Stomach (tissue), 9 donors: ENCODE data around the gene DNTT. TPM values are rescaled to one million over a fixed set of nuclear protein-coding genes. Genes with fewer than 3 reads are reported as not detected.
A peak's percentile ranks its signal among the peaks of the same experiment; 100 is the strongest.

Experiments
- DNase-seq, 2 donors: peaks; one replicate each; pipeline versions ENCODE4 v3.0.0 to v3.0.0-alpha.2; 2013 to 2019
- H3K27ac ChIP-seq, 5 donors: fragments of 200-600 bp in 4 of 5; sonication (generic) in 4 of 5; one replicate each; pipeline ENCODE4 v1.5.1; 2013 to 2019; ENCODE audit warnings: mild to moderate bottlenecking in 1 of 5, moderate library complexity in 1 of 5
- H3K27me3 ChIP-seq, 3 donors: fragments of 200-600 bp; sonication (generic); one replicate each; pipeline ENCODE4 v1.5.1; 2017 to 2019; ENCODE audit warnings: mixed run types in 1 of 3
- H3K36me3 ChIP-seq, 4 donors: fragments of 200-600 bp; sonication (generic); 1 replicate in 3 of 4; 2 replicates in 1 of 4; pipeline ENCODE4 v1.5.1; 2016 to 2019
- H3K4me1 ChIP-seq, 4 donors: fragments of 200-600 bp; sonication (generic); one replicate each; pipeline ENCODE4 v1.5.1; 2016 to 2019
- H3K4me3 ChIP-seq, 4 donors: fragments of 200-600 bp; sonication (generic) in 3 of 4; one replicate each; pipeline ENCODE4 v1.5.1; 2016 to 2019; ENCODE audit warnings: mild to moderate bottlenecking in 1 of 4
- H3K9me3 ChIP-seq, 4 donors: fragments of 200-600 bp; sonication (generic); one replicate each; pipeline ENCODE4 v1.5.1; 2016 to 2019
- CTCF ChIP-seq, 7 experiments: fragments of 450-650 bp in 4 of 7; fragments of 200-600 bp in 3 of 7; sonication (generic) in 3 of 7; IDR thresholded peaks; one replicate each; pipeline ENCODE4 v1.5.1; 2016 to 2019; ENCODE audit warnings: antibody characterized with exemption in 7 of 7, control low read depth in 2 of 7, mild to moderate bottlenecking in 1 of 7
- EP300 ChIP-seq: sonication (generic); formaldehyde crosslinking; IDR thresholded peaks from one replicate; pipeline ENCODE4 v1.6.1; 2017; ENCODE audit warnings: antibody characterized with exemption
- POLR2A ChIP-seq, 4 donors: fragments of 450-650 bp; IDR thresholded peaks; one replicate each; pipeline ENCODE4 v1.6.1; 2016; ENCODE audit warnings: antibody characterized with exemption in 4 of 4, control low read depth in 2 of 4, mild to moderate bottlenecking in 1 of 4, moderate library complexity in 1 of 4
- POLR2AphosphoS5 ChIP-seq, 3 donors: sonication (generic); formaldehyde crosslinking; IDR thresholded peaks; one replicate each; pipeline ENCODE4 v1.6.1; 2016; ENCODE audit warnings: antibody characterized with exemption in 3 of 3
- WGBS, 5 donors: extraction: QIAGEN DNeasy Blood & Tissue Kit in 3 of 5; methylation state at CpG; one replicate each; pipeline versions ENCODE4 v1.1.5 to v1.1.7; 2013 to 2018; 5-methylcytosine and 5-hydroxymethylcytosine counted together
- intact Hi-C: fragments of 100-400 bp; cut with DNase I; formaldehyde crosslinking; loops from one replicate; pipeline ENCODE4 v1.15.1; 2023; ENCODE audit warnings: low total_unique reads
- polyA plus RNA-seq, 3 donors: library from polyadenylated mRNA; stranded (reverse); fragments of 200-250 nt; gene quantifications; one replicate each; pipeline ENCODE4 v1.2.3, GENCODE V29; 2013
- total RNA-seq, 5 donors: library from RNA; depleted of rRNA; stranded (reverse); fragments of >200 nt; gene quantifications; one replicate each; pipeline versions ENCODE4 v1.1.0 to v1.2.3, GENCODE V29; 2014 to 2016
- donor health status: healthy with polysubstance abuse.
- donor health status: Bipolar disorder and iron deficiency.
- donor health status: healthy.

Gene DNTT
- total and polyA plus RNA-seq, 8 donors = not detected

DNA sequence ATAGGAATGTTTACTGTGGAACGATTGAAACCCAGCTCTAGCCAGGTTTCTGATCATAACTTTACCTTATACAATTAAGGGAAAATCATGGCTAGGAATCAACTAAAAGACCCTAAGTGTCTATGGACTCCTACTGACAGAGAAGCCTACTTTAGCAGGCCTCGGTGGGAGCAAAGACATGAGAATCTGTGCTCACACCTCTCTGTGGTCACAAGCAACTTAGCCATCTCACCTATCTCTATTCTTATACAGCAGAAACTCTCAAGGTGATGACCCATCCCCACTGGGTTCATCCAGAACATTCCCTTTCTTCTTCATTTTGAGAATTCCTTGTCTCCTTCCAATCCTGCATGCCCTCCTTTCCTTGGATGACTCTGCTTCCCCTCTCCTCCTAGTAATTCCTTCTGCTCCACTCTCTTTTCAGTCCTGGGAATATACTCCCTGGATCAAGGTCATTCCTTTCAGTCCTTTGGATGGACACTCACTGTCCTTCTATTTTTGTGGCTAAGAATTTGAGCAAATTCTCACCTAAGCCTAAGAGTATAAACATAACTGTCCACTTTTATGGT is 35.8 kb upstream of the DNTT start:
- Histone ChIP-seq H3K27ac (peak overlapping the region in 1 of 5 donors; percentile 89), H3K9me3 (no peaks in the 10 kb centered on the region), H3K27me3 (no peaks in the 10 kb centered on the region), H3K4me1 (peaks cover 21 to 66% (median 34%) of the 10 kb centered on the region in 4 donors), H3K4me3 (peak overlapping the region in 1 of 4 donors; percentile 48), H3K36me3 (no peaks in the 10 kb centered on the region)
- DNase-seq = no peak
- intact Hi-C loops = no loop called here
- WGBS, 5 donors = 51 to 71% (median 62%) methylated on average over 2 of the region's 2 CpGs
- TF ChIP-seq POLR2AphosphoS5 (IDR thresholded peaks at IDR 0.05) = no peak
- no peak for TF ChIP-seq POLR2A (IDR thresholded peaks at IDR 0.05)
- no peak for TF ChIP-seq CTCF (IDR thresholded peaks at IDR 0.05)
- no peak for TF ChIP-seq EP300

- H3K36me3 ChIP-seq = no peaks in the 10 kb centered on the region
- peak overlapping the region; percentile 54 to 89 (median 83) for H3K27ac ChIP-seq
- no peaks in the 10 kb centered on the region for H3K9me3 ChIP-seq
- TF ChIP-seq POLR2A (IDR thresholded peaks at IDR 0.05) (no peak), POLR2AphosphoS5 (IDR thresholded peaks at IDR 0.05) (no peak), EP300 (no peak), CTCF (IDR thresholded peaks at IDR 0.05) (no peak)
- peaks cover 21 to 58% (median 32%) of the 10 kb centered on the region in 4 donors for H3K4me1 ChIP-seq
- no peak for DNase-seq
- H3K4me3 ChIP-seq = peak overlapping the region; percentile 24 to 48 (median 38)
- no peaks in the 10 kb centered on the region for H3K27me3 ChIP-seq
- 29 to 57% (median 49%) methylated on average over 6 of the region's 6 CpGs for WGBS, 5 donors
- intact Hi-C loops = no loop called here
These were observed 34.6 kb upstream of the DNTT start for GRCh38 chr10:96269438-96270300.

DNA sequence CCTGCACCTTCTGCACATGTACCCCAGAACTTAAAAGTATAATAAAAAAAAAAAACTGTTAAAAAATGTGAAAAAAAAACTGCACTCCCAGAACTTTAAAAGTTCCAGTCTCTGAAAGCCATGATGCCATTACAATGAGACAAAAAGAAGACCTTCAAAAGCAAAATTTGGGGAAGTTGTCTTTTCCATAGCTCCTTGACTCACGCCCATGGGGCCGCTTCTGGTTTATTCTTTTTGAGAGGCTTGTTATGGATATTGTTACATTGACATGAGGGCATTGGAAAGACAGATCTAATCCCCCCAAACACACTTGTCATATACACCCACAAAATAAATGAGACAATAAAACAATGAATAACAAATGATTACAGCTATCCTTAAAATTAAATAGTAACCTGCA is 33.7 kb upstream of the DNTT start:
- WGBS, 5 donors = 18 to 82% (median 35%) methylated on average over 2 of the region's 2 CpGs
- H3K36me3 ChIP-seq = no peaks in the 10 kb centered on the region
- H3K27ac ChIP-seq = peak overlapping the region; percentile 19 to 89 (median 83)
- intact Hi-C loops = no loop called here
- H3K4me3 ChIP-seq = peak overlapping the region; percentile 24 to 48 (median 38)
- DNase-seq = no peak
- peaks cover 21 to 59% (median 33%) of the 10 kb centered on the region in 4 donors for H3K4me1 ChIP-seq
- TF ChIP-seq CTCF (IDR thresholded peaks at IDR 0.05) = no peak
- no peak for TF ChIP-seq POLR2A (IDR thresholded peaks at IDR 0.05)
- TF ChIP-seq EP300 = no peak
- no peak for TF ChIP-seq POLR2AphosphoS5 (IDR thresholded peaks at IDR 0.05)
- no peaks in the 10 kb centered on the region for H3K27me3 ChIP-seq
- H3K9me3 ChIP-seq = no peaks in the 10 kb centered on the region

- peak; percentile 90 to 91 for DNase-seq
- intact Hi-C loops = no loop called here
These were observed 33.0 kb upstream of the DNTT start, which contains the start of gene BLNK for GRCh38 chr10:96271016-96271815. Gene BLNK, minus strand, starts transcription at chr10:96271569. Its CDS starts 171 bp downstream, at chr10:96271398.

More at GRCh38 chr10:96271016-96271815, 33.0 kb upstream of the DNTT start, which contains the start of gene BLNK:
- peak within 1 kb of the TSS; percentile 24 to 48 (median 38) for H3K4me3 ChIP-seq
- no peaks in the 10 kb centered on the region for H3K36me3 ChIP-seq
- H3K27me3 ChIP-seq = no peaks in the 10 kb centered on the region
- peaks cover 21 to 62% (median 35%) of the 10 kb centered on the region in 4 donors for H3K4me1 ChIP-seq
- TF ChIP-seq EP300 (no peak), POLR2A (IDR thresholded peaks at IDR 0.05) (no peak), CTCF (IDR thresholded peaks at IDR 0.05) (no peak), POLR2AphosphoS5 (IDR thresholded peaks at IDR 0.05) (peak; percentile 49 to 92 (median 92))
- H3K27ac ChIP-seq = peak within 1 kb of the TSS; percentile 73 to 89 (median 83)
- 14 to 39% (median 20%) methylated on average over 6 of the region's 6 CpGs for WGBS, 5 donors
- no peaks in the 10 kb centered on the region for H3K9me3 ChIP-seq
